SK-N-SH treated with all-trans-retinoic acid at 6 μM for 48 hours (cell line): ENCODE data around the gene HSPA12A.

Experiments used
- ARNTL ChIP-seq: fragments of 450-650 bp; formaldehyde crosslinking; IDR thresholded peaks from 2 replicates; pipeline ENCODE4 v1.5.0; 2020; ENCODE audit warnings: low read depth, mild to moderate bottlenecking, moderate library complexity, borderline replicate concordance
- PATZ1 ChIP-seq: fragments of 250-450 bp; sonication (Bioruptor Pico); IDR thresholded peaks from 2 replicates; pipeline ENCODE4 v1.8.0; 2020; ENCODE audit warnings: mild to moderate bottlenecking, moderate library complexity, borderline replicate concordance
- ZFP30 ChIP-seq: fragments of 450-650 bp; formaldehyde crosslinking; IDR thresholded peaks from 2 replicates; pipeline ENCODE4 v1.5.0; 2022; ENCODE audit warnings: mild to moderate bottlenecking, moderate library complexity

DNA sequence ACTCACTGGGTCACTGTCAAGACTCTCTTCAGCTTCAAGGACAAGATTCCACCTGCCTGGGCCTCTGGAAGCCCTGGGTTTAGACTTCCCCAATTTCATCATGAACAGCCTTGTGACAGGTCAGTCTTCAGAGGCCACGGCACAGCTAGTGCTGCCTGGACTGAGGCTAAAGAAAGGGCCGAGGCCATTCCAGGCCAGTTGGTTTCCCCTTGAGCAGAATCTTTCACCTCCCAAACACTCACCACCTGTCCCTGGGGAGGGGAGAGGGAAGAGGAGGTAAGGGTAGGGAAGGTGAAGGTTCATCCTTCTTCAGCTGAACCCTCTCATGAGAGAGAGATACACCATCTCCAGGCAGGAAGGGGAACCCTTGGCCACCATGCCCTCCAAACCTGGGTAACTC lies 24.3 kb downstream of the HSPA12A start:
- no peak for TF ChIP-seq PATZ1
- TF ChIP-seq ZFP30 = no peak
- TF ChIP-seq ARNTL (CRISPR knock-in tag) = no peak
